A549 (cell line): Measurements from ENCODE around the gene SHD. TPM values are rescaled to one million over a fixed set of nuclear protein-coding genes. Genes with fewer than 3 reads are reported as not detected.

Source experiments
- ATAC-seq, 2 experiments: fragments of 200-7000 bp in 1 of 2; fragments of >200 bp in 1 of 2; cut with Nextera tagmentation in 1 of 2; cut with Tn5 transposase in 1 of 2; 3 replicates each; pipeline versions ENCODE4 v1.8.0 to v1.9.1; 2018 to 2020; ENCODE audit warnings: mild to moderate bottlenecking in 1 of 2, moderate library complexity in 1 of 2
- CTCF ChIA-PET: fragments of 300-600 bp; sonication (Branson Sonifier 250); formaldehyde crosslinking; extraction: SDS; loops from one replicate; lab custom pipeline; 2021; ENCODE audit warnings: antibody characterized with exemption, inconsistent platforms; lab: Yijun Ruan, JAX
- POLR2A ChIA-PET: fragments of 350-600 bp; formaldehyde crosslinking; extraction: SDS; loops from one replicate; lab custom pipeline; 2021; ENCODE audit warnings: antibody characterized with exemption, inconsistent platforms; lab: Yijun Ruan, JAX
- DNase-seq, 2 experiments: peaks; one replicate each; pipeline versions ENCODE4 v3.0.0 to v3.0.0-alpha.2; 2011 to 2016; ENCODE audit warnings: low read depth in 1 of 2, low spot score in 1 of 2
- FAIRE-seq: peaks from 2 replicates; lab custom pipeline; 2011; peaks lifted over from hg19 to GRCh38; lab: Jason Lieb, UNC
- H3K27ac ChIP-seq, 2 experiments: fragments of >200 bp; sonication (Bioruptor Twin); formaldehyde crosslinking; 3 replicates each; pipeline ENCODE4 v1.5.1; 2016 to 2017
- H3K4me1 ChIP-seq: fragments of >200 bp; sonication (Bioruptor Twin); formaldehyde crosslinking; 3 replicates; pipeline ENCODE4 v1.6.1; 2016
- H3K4me2 ChIP-seq: fragments of >200 bp; sonication (Bioruptor Twin); formaldehyde crosslinking; 3 replicates; pipeline ENCODE4 v1.6.1; 2016
- H3K4me3 ChIP-seq: fragments of >200 bp; sonication (Bioruptor Twin); formaldehyde crosslinking; 3 replicates; pipeline ENCODE4 v1.5.1; 2016
- H3K9me3 ChIP-seq: fragments of >200 bp; sonication (Bioruptor Twin); formaldehyde crosslinking; 3 replicates; pipeline ENCODE4 v1.6.1; 2016
- BHLHE40 ChIP-seq: IDR thresholded peaks from 2 replicates; pipeline ENCODE4 v1.6.1; 2012; ENCODE audit warnings: low read depth, low read length, inconsistent platforms
- CEBPB ChIP-seq, 2 experiments: fragments of >200 bp in 1 of 2; sonication (Bioruptor Twin) in 1 of 2; formaldehyde crosslinking in 1 of 2; IDR thresholded peaks; 2 replicates each; pipeline ENCODE4 v1.6.1; 2012 to 2016
- EHF ChIP-seq: fragments of 250-450 bp; sonication (Bioruptor Pico); IDR thresholded peaks from 2 replicates; pipeline ENCODE4 v1.5.0; 2020; ENCODE audit warnings: mild to moderate bottlenecking
- EP300 ChIP-seq, 2 experiments: fragments of >200 bp; sonication (Bioruptor Twin); formaldehyde crosslinking; IDR thresholded peaks; 2 replicates in 1 of 2; 3 replicates in 1 of 2; pipeline ENCODE4 v1.6.1; 2016 to 2017
- ESRRA ChIP-seq: fragments of 150-350 bp; IDR thresholded peaks from 2 replicates; pipeline ENCODE4 v1.6.1; 2014; ENCODE audit warnings: mild to moderate bottlenecking, low read length, borderline replicate concordance
- FOSL2 ChIP-seq, 2 experiments: fragments of 450-650 bp in 1 of 2; fragments of >200 bp in 1 of 2; sonication (Bioruptor Twin) in 1 of 2; formaldehyde crosslinking; IDR thresholded peaks; 2 replicates each; pipeline versions ENCODE4 v1.5.0 to v1.6.1; 2016 to 2020; ENCODE audit warnings: mild to moderate bottlenecking in 1 of 2, moderate library complexity in 1 of 2
- GATA3 ChIP-seq: IDR thresholded peaks from 2 replicates; pipeline ENCODE4 v1.6.1; 2012; ENCODE audit warnings: borderline replicate concordance
- HDAC2 ChIP-seq: fragments of 200-600 bp; sonication (generic); IDR thresholded peaks from 2 replicates; pipeline ENCODE4 v1.6.1; 2016
- HOXA7 ChIP-seq: fragments of 250-450 bp; sonication (Bioruptor Pico); IDR thresholded peaks from 2 replicates; pipeline ENCODE4 v1.5.0; 2020; ENCODE audit warnings: mild to moderate bottlenecking, moderate library complexity
- JUN ChIP-seq, 2 experiments: fragments of >200 bp; sonication (Bioruptor Twin); formaldehyde crosslinking; IDR thresholded peaks; 2 replicates in 1 of 2; 3 replicates in 1 of 2; pipeline ENCODE4 v1.6.1; 2016 to 2017
- JUNB ChIP-seq: fragments of >200 bp; sonication (Bioruptor Twin); formaldehyde crosslinking; IDR thresholded peaks from 2 replicates; pipeline ENCODE4 v1.6.1; 2016
- MYC ChIP-seq: IDR thresholded peaks from 2 replicates; pipeline ENCODE4 v1.6.1; 2012; ENCODE audit warnings: mild to moderate bottlenecking, inconsistent platforms, low read length, improper control_type of control experiment, borderline replicate concordance
- NPAS2 ChIP-seq: fragments of 250-450 bp; sonication (Bioruptor Pico); IDR thresholded peaks from 2 replicates; pipeline ENCODE4 v1.8.0; 2022; ENCODE audit warnings: mild to moderate bottlenecking, moderate library complexity, borderline replicate concordance
- NR3C1 ChIP-seq: fragments of >200 bp; sonication (Bioruptor Twin); formaldehyde crosslinking; IDR thresholded peaks from 3 replicates; pipeline ENCODE4 v1.6.1; 2017
- PHF8 ChIP-seq: fragments of 200-600 bp; sonication (generic); IDR thresholded peaks from 2 replicates; pipeline ENCODE4 v1.6.1; 2016; ENCODE audit warnings: low read depth, mild to moderate bottlenecking, antibody characterized with exemption, moderate library complexity, borderline replicate concordance
- RCOR1 ChIP-seq: fragments of 150-350 bp; IDR thresholded peaks from 2 replicates; pipeline ENCODE4 v1.6.1; 2014; ENCODE audit warnings: antibody characterized with exemption, low read length, low read depth
- RFX5 ChIP-seq: fragments of 450-650 bp; IDR thresholded peaks from 2 replicates; pipeline ENCODE4 v1.7.1; 2014; ENCODE audit warnings: antibody characterized with exemption, mild to moderate bottlenecking, moderate library complexity
- TFCP2L1 ChIP-seq: fragments of 250-450 bp; sonication (Bioruptor Pico); IDR thresholded peaks from 2 replicates; pipeline ENCODE4 v1.5.0; 2021; ENCODE audit warnings: mild to moderate bottlenecking
- ZFP36 ChIP-seq: fragments of 450-650 bp; IDR thresholded peaks from 2 replicates; pipeline ENCODE4 v1.6.1; 2014; ENCODE audit warnings: borderline replicate concordance; ENCODE audit not compliant: partially characterized antibody
- ZSCAN20 ChIP-seq: fragments of 250-450 bp; sonication (Bioruptor Pico); IDR thresholded peaks from 2 replicates; pipeline ENCODE4 v1.8.0; 2022; ENCODE audit warnings: mild to moderate bottlenecking, moderate library complexity
- WGBS: methylation state at CpG from one replicate; pipeline ENCODE4 v1.1.6; 2017; ENCODE audit errors: missing lambda C conversion rate; 5-methylcytosine and 5-hydroxymethylcytosine counted together
- polyA plus RNA-seq, 4 experiments: library from polyadenylated mRNA; depleted of rRNA in 3 of 4; stranded (reverse); fragments of >200 nt; fragmentation: RNase III in 1 of 4; extraction: RNeasy Plus Mini Kit Qiagen cat#74134 plus additional on column Dnase treatment in 1 of 4; gene quantifications; 2 replicates in 3 of 4; 3 replicates in 1 of 4; pipeline ENCODE4 v1.2.3, GENCODE V29; 2011 to 2017
- TF ChIP-seq, protein P1 (sequence below): fragments of 250-450 bp; sonication (Bioruptor Pico); IDR thresholded peaks from 2 replicates; pipeline ENCODE4 v1.5.0; 2021; ENCODE audit warnings: mild to moderate bottlenecking, moderate library complexity, borderline replicate concordance
- TF ChIP-seq, protein P2 (sequence below): fragments of >200 bp; sonication (Bioruptor Twin); formaldehyde crosslinking; IDR thresholded peaks from 2 replicates; pipeline ENCODE4 v1.6.1; 2016
- TF ChIP-seq, protein P3 (sequence below): fragments of 150-350 bp; IDR thresholded peaks from 2 replicates; pipeline ENCODE4 v1.6.1; 2014; ENCODE audit warnings: low read depth, mild to moderate bottlenecking, low read length
- TF ChIP-seq, protein P4 (sequence below): fragments of 200-600 bp; sonication (generic); IDR thresholded peaks from 2 replicates; pipeline ENCODE4 v1.6.1; 2016; ENCODE audit warnings: antibody characterized with exemption, mild to moderate bottlenecking, moderate library complexity
- TF ChIP-seq, protein P5 (sequence below): fragments of 450-650 bp; IDR thresholded peaks from 2 replicates; pipeline ENCODE4 v1.6.1; 2014; ENCODE audit warnings: antibody characterized with exemption
- TF ChIP-seq, protein P6 (sequence below): IDR thresholded peaks from 2 replicates; pipeline ENCODE4 v1.6.1; 2012

The SHD gene
- polyA plus RNA-seq, 2 of the 4 experiments (the other 2 are of a cell fraction), result 0.08 TPM; not detected in 1

DNA sequence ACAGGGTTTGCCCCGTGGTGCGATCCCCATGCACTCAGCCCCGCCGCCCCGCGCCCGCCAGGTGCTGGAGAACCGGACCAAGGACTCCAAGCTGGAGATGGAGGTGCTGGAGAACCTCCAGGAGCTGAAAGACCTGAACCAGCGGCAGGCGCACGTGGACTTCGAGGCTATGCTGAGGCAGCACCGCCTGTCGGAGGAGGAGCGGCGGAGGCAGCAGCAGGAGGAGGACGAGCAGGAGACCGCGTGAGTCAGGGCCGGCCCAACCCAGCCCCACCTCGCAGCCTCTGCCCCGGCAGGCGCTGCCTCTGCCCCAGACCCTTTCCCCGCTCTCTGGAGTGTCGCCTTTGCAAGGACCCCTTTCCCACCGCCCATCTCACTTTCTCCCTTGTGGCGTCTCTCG is 20.9 kb upstream of the SHD start:
- H3K4me2 ChIP-seq, result no peak overlapping the region
- FAIRE-seq (no peak), DNase-seq (no peak), ATAC-seq (peak; percentile 24 to 31; a peak in 2 of 6 replicates)
- H3K4me3 ChIP-seq, result no peak overlapping the region
- TF ChIP-seq TFCP2L1 (no peak), EP300 (IDR thresholded peaks at IDR 0.05) (no peak), RFX5 (no peak), EHF (CRISPR knock-in tag) (no peak), RCOR1 (no peak), NR3C1 (no peak), ESRRA (no peak), HOXA7 (CRISPR knock-in tag) (no peak), ZFP36 (no peak), JUN (IDR thresholded peaks at IDR 0.05) (no peak), JUNB (no peak), NPAS2 (CRISPR knock-in tag) (no peak), CEBPB (IDR thresholded peaks at IDR 0.05) (no peak), ZSCAN20 (CRISPR knock-in tag) (no peak), MYC (no peak)
- TF ChIP-seq, protein P1, sequence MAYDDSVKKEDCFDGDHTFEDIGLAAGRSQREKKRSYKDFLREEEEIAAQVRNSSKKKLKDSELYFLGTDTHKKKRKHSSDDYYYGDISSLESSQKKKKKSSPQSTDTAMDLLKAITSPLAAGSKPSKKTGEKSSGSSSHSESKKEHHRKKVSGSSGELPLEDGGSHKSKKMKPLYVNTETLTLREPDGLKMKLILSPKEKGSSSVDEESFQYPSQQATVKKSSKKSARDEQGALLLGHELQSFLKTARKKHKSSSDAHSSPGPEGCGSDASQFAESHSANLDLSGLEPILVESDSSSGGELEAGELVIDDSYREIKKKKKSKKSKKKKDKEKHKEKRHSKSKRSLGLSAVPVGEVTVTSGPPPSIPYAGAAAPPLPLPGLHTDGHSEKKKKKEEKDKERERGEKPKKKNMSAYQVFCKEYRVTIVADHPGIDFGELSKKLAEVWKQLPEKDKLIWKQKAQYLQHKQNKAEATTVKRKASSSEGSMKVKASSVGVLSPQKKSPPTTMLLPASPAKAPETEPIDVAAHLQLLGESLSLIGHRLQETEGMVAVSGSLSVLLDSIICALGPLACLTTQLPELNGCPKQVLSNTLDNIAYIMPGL (CRISPR knock-in tag), result no peak
- TF ChIP-seq, protein P2, sequence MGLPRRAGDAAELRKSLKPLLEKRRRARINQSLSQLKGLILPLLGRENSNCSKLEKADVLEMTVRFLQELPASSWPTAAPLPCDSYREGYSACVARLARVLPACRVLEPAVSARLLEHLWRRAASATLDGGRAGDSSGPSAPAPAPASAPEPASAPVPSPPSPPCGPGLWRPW, result no peak
- TF ChIP-seq, protein P3, sequence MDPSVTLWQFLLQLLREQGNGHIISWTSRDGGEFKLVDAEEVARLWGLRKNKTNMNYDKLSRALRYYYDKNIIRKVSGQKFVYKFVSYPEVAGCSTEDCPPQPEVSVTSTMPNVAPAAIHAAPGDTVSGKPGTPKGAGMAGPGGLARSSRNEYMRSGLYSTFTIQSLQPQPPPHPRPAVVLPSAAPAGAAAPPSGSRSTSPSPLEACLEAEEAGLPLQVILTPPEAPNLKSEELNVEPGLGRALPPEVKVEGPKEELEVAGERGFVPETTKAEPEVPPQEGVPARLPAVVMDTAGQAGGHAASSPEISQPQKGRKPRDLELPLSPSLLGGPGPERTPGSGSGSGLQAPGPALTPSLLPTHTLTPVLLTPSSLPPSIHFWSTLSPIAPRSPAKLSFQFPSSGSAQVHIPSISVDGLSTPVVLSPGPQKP, result no peak
- TF ChIP-seq, protein P4, sequence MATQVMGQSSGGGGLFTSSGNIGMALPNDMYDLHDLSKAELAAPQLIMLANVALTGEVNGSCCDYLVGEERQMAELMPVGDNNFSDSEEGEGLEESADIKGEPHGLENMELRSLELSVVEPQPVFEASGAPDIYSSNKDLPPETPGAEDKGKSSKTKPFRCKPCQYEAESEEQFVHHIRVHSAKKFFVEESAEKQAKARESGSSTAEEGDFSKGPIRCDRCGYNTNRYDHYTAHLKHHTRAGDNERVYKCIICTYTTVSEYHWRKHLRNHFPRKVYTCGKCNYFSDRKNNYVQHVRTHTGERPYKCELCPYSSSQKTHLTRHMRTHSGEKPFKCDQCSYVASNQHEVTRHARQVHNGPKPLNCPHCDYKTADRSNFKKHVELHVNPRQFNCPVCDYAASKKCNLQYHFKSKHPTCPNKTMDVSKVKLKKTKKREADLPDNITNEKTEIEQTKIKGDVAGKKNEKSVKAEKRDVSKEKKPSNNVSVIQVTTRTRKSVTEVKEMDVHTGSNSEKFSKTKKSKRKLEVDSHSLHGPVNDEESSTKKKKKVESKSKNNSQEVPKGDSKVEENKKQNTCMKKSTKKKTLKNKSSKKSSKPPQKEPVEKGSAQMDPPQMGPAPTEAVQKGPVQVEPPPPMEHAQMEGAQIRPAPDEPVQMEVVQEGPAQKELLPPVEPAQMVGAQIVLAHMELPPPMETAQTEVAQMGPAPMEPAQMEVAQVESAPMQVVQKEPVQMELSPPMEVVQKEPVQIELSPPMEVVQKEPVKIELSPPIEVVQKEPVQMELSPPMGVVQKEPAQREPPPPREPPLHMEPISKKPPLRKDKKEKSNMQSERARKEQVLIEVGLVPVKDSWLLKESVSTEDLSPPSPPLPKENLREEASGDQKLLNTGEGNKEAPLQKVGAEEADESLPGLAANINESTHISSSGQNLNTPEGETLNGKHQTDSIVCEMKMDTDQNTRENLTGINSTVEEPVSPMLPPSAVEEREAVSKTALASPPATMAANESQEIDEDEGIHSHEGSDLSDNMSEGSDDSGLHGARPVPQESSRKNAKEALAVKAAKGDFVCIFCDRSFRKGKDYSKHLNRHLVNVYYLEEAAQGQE, result no peak
- POLR2A ChIA-PET, result interaction anchor here (0.5 kb wide), 1 partner anchor 206 kb away, joined by 4 read pairs; no protein-coding TSS in a partner anchor
- no peak overlapping the region for H3K27ac ChIP-seq
- H3K4me1 ChIP-seq, result no peaks in the 10 kb centered on the region
- peaks cover 11% of the 10 kb centered on the region; the same call in 2 of the 3 replicates for H3K9me3 ChIP-seq
- 96% methylated on average over 19 of the region's 28 CpGs for WGBS
- CTCF ChIA-PET, result interaction anchor here (0.6 to 1.9 kb wide), 3 partner anchors 9 to 95 kb away, joined by 4 to 5 read pairs (median 5); no protein-coding TSS in a partner anchor

DNA sequence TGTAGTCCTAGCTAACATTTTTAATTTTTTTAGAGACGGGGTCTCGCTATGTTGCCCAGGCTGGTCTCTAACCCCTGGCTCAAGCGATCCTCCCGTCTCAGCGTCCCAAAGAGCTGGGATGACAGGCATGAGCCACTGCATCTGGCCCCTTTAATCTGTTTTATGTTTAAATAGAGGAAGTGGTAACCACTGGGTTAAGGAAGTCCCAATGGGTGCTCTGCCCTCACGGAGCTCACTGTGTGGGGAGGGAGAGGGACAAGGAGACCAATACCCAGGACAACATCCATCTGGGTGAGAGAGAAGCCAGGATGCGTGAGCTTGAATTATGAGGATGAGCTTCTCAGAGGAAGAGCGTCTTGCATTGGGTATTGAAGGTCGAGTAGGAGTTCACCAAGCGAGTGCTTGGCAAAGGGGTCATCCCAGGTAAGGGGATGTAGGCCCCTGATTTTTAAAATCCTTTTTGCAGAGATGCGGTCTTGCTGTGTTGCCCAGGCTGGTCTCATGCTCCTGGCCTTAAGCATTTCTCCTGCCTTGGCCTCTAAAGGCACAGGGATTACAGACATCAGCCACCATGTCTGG is 18.4 kb upstream of the SHD start:
- H3K27ac ChIP-seq, result no peak overlapping the region
- no peak overlapping the region for H3K4me3 ChIP-seq
- ATAC-seq, result no peak
- WGBS, result 91% methylated on average over 11 of the region's 11 CpGs
- FAIRE-seq, result no peak
- TF ChIP-seq ZSCAN20 (CRISPR knock-in tag) (no peak), GATA3 (no peak), NPAS2 (CRISPR knock-in tag) (no peak), PHF8 (no peak), CEBPB (IDR thresholded peaks at IDR 0.05) (no peak), HDAC2 (no peak), BHLHE40 (no peak), NR3C1 (no peak), RFX5 (no peak), FOSL2 (IDR thresholded peaks at IDR 0.05) (no peak), FOSL2 (CRISPR knock-in tag; IDR thresholded peaks at IDR 0.05) (no peak), JUNB (no peak)
- TF ChIP-seq, protein P5, sequence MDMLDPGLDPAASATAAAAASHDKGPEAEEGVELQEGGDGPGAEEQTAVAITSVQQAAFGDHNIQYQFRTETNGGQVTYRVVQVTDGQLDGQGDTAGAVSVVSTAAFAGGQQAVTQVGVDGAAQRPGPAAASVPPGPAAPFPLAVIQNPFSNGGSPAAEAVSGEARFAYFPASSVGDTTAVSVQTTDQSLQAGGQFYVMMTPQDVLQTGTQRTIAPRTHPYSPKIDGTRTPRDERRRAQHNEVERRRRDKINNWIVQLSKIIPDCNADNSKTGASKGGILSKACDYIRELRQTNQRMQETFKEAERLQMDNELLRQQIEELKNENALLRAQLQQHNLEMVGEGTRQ, result no peak
- TF ChIP-seq, protein P6, sequence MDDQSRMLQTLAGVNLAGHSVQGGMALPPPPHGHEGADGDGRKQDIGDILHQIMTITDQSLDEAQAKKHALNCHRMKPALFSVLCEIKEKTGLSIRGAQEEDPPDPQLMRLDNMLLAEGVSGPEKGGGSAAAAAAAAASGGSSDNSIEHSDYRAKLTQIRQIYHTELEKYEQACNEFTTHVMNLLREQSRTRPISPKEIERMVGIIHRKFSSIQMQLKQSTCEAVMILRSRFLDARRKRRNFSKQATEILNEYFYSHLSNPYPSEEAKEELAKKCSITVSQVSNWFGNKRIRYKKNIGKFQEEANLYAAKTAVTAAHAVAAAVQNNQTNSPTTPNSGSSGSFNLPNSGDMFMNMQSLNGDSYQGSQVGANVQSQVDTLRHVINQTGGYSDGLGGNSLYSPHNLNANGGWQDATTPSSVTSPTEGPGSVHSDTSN, result no peak
- H3K4me2 ChIP-seq, result no peak overlapping the region
- H3K4me1 ChIP-seq, result no peaks in the 10 kb centered on the region
- no peaks in the 10 kb centered on the region; the same call in 2 of the 3 replicates for H3K9me3 ChIP-seq
- POLR2A ChIA-PET, result no interaction called here
- no peak for DNase-seq
- CTCF ChIA-PET, result interaction anchor here (0.9 to 1.6 kb wide), 3 partner anchors 12 to 140 kb away, joined by 3 to 4 read pairs (median 3); no protein-coding TSS in a partner anchor
